ENCODE data around the gene EGFR. TPM values are rescaled to one million over a fixed set of nuclear protein-coding genes. Genes with fewer than 3 reads are reported as not detected.

EGFR gene
- total RNA-seq, 1 experiment from 2014 or later = 50.0 TPM

GRCh38 chr7:55121249-55121648 is 102.4 kb downstream of the EGFR start:
- ATAC-seq = no peak
- no TSS peak for BruUV-seq (replicated peaks)
- POLR2A ChIA-PET (ENCODE audit: unreplicated experiment) = no interaction called here

GRCh38 chr7:55122263-55122662 is 103.4 kb downstream of the EGFR start:
- no peaks in the 10 kb centered on the region for H3K27me3 ChIP-seq (ENCODE audit: low read length)
- intact Hi-C loops (cut with micrococcal nuclease) = no loop called here
- no peak overlapping the region for H3K9ac ChIP-seq (ENCODE audit: low read length)
- ATAC-seq (no peak), DNase-seq (no peak)
- no peak overlapping the region for H2AFZ ChIP-seq (ENCODE audit: low read length)
- H3K79me2 ChIP-seq (ENCODE audit: low read length) = peaks cover 83% of the 10 kb centered on the region
- H3K4me1 ChIP-seq (ENCODE audit: insufficient read depth, low read length) = peaks cover 37% of the 10 kb centered on the region
- H3K4me3 ChIP-seq (ENCODE audit: low read length) = no peak overlapping the region
- no peak overlapping the region for H3K4me2 ChIP-seq (ENCODE audit: low read length)
- BruUV-seq (replicated peaks) = no TSS peak
- TF ChIP-seq EZH2 (IDR thresholded peaks at IDR 0.05; ENCODE audit: low read length, unreplicated experiment) = no peak
- TF ChIP-seq EZH2phosphoT487 (IDR thresholded peaks at IDR 0.05; ENCODE audit: borderline replicate concordance, low read length) = no peak
- no peak for TF ChIP-seq CTCF (conservative IDR thresholded peaks at IDR 0.05; ENCODE audit: low read depth, low read length)
- ChIA-PET POLR2A (ENCODE audit: unreplicated experiment) (no interaction called here), CTCF (no interaction called here)
- H3K9me2 ChIP-seq (replicated peaks; ENCODE audit: low read length) = no peaks in the 10 kb centered on the region
- no peaks in the 10 kb centered on the region for H4K20me1 ChIP-seq (ENCODE audit: low read length)
- no peaks in the 10 kb centered on the region for H3K9me3 ChIP-seq (ENCODE audit: low read length)
- no peaks in the 10 kb centered on the region for H3F3A ChIP-seq (ENCODE audit: low read length, unreplicated experiment)
- peaks cover 9% of the 10 kb centered on the region for H3K36me3 ChIP-seq (ENCODE audit: low read depth, low read length)
- H3K27ac ChIP-seq (ENCODE audit: low read length) = no peak overlapping the region

More at GRCh38 chr7:55121249-55121648, 102.4 kb downstream of the EGFR start:
- H3K36me3 ChIP-seq (ENCODE audit: low read depth, low read length) = peaks cover 6% of the 10 kb centered on the region
- intact Hi-C loops (cut with micrococcal nuclease) = no loop called here
- no peak overlapping the region for H3K4me2 ChIP-seq (ENCODE audit: low read length)
- no peaks in the 10 kb centered on the region for H3K9me3 ChIP-seq (ENCODE audit: low read length)
- H3K27ac ChIP-seq (ENCODE audit: low read length) = 0 out of 2 replicates have a peak overlapping the region, but pooled peaks have one; percentile 9
- H3F3A ChIP-seq (ENCODE audit: low read length, unreplicated experiment) = no peaks in the 10 kb centered on the region
- H3K4me3 ChIP-seq (ENCODE audit: low read length) = no peak overlapping the region
- TF ChIP-seq EZH2phosphoT487 (IDR thresholded peaks at IDR 0.05; ENCODE audit: borderline replicate concordance, low read length) (no peak), CTCF (conservative IDR thresholded peaks at IDR 0.05; ENCODE audit: low read depth, low read length) (no peak), EZH2 (IDR thresholded peaks at IDR 0.05; ENCODE audit: low read length, unreplicated experiment) (no peak)
- no peaks in the 10 kb centered on the region for H3K27me3 ChIP-seq (ENCODE audit: low read length)
- peaks cover 83% of the 10 kb centered on the region for H3K79me2 ChIP-seq (ENCODE audit: low read length)
- no peak overlapping the region for H2AFZ ChIP-seq (ENCODE audit: low read length)
- peaks cover 27% of the 10 kb centered on the region for H3K4me1 ChIP-seq (ENCODE audit: insufficient read depth, low read length)
- DNase-seq = no peak
- no peaks in the 10 kb centered on the region for H4K20me1 ChIP-seq (ENCODE audit: low read length)
- CTCF ChIA-PET = no interaction called here
- H3K9me2 ChIP-seq (replicated peaks; ENCODE audit: low read length) = no peaks in the 10 kb centered on the region
- H3K9ac ChIP-seq (ENCODE audit: low read length) = no peak overlapping the region

- Histone ChIP-seq H3K27me3 (ENCODE audit: low read length) (no peaks in the 10 kb centered on the region), H3K4me1 (ENCODE audit: insufficient read depth, low read length) (peaks cover 64% of the 10 kb centered on the region), H3K4me3 (ENCODE audit: low read length) (no peak overlapping the region), H3K9me2 (replicated peaks; ENCODE audit: low read length) (no peaks in the 10 kb centered on the region), H4K20me1 (ENCODE audit: low read length) (no peaks in the 10 kb centered on the region), H3K4me2 (ENCODE audit: low read length) (no peak overlapping the region), H3K27ac (ENCODE audit: low read length) (no peak overlapping the region), H3F3A (ENCODE audit: low read length, unreplicated experiment) (peaks cover 11% of the 10 kb centered on the region), H3K9ac (ENCODE audit: low read length) (no peak overlapping the region), H3K79me2 (ENCODE audit: low read length) (peaks cover 84% of the 10 kb centered on the region), H2AFZ (ENCODE audit: low read length) (no peak overlapping the region), H3K36me3 (ENCODE audit: low read depth, low read length) (peaks cover 9% of the 10 kb centered on the region), H3K9me3 (ENCODE audit: low read length) (no peaks in the 10 kb centered on the region)
- ATAC-seq (no peak), DNase-seq (no peak)
- intact Hi-C loops (cut with micrococcal nuclease) = no loop called here
- CTCF ChIA-PET = no interaction called here
- POLR2A ChIA-PET (ENCODE audit: unreplicated experiment) = no interaction called here
- no TSS peak for BruUV-seq (replicated peaks)
- TF ChIP-seq EZH2 (IDR thresholded peaks at IDR 0.05; ENCODE audit: low read length, unreplicated experiment) (no peak), EZH2phosphoT487 (IDR thresholded peaks at IDR 0.05; ENCODE audit: borderline replicate concordance, low read length) (no peak), CTCF (conservative IDR thresholded peaks at IDR 0.05; ENCODE audit: low read depth, low read length) (peak; percentile 39; the same call in 1 of the 2 replicates)
These were observed 106.4 kb downstream of the EGFR start for GRCh38 chr7:55124989-55125875.
